Liver (tissue), 9 donors: ENCODE measurements around the gene PIM1. TPM values are rescaled to one million over a fixed set of nuclear protein-coding genes. Genes with fewer than 3 reads are reported as not detected.

Source experiments
- DNase-seq: peaks from one replicate; pipeline ENCODE4 v3.0.0-alpha.2; 2017; ENCODE audit warnings: low spot score
- H3K27ac ChIP-seq, 2 donors: one replicate each; pipeline ENCODE4 v1.7.0; 2013; ENCODE audit warnings: inconsistent platforms in 2 of 2, low read length in 2 of 2, control low read depth in 1 of 2, low read depth in 1 of 2, mild to moderate bottlenecking in 1 of 2
- H3K27me3 ChIP-seq, 4 donors: one replicate each; pipeline versions ENCODE4 v1.6.1 to v1.7.0; 2013; ENCODE audit warnings: low read length in 3 of 4, inconsistent platforms in 1 of 4, mild to moderate bottlenecking in 1 of 4, moderate library complexity in 1 of 4; ENCODE audit not compliant: control insufficient read depth in 4 of 4, insufficient read depth in 4 of 4
- H3K36me3 ChIP-seq, 4 donors: one replicate each; pipeline versions ENCODE4 v1.6.1 to v1.7.0; 2013; ENCODE audit warnings: low read length in 3 of 4, mild to moderate bottlenecking in 3 of 4, low read depth in 1 of 4, moderate library complexity in 1 of 4; ENCODE audit not compliant: control insufficient read depth in 4 of 4, insufficient read depth in 3 of 4
- H3K4me1 ChIP-seq, 4 donors: one replicate each; pipeline versions ENCODE4 v1.6.1 to v1.7.0; 2013; ENCODE audit warnings: low read length in 3 of 4, mild to moderate bottlenecking in 3 of 4, moderate library complexity in 1 of 4; ENCODE audit not compliant: control insufficient read depth in 4 of 4, insufficient read depth in 4 of 4
- H3K4me3 ChIP-seq, 3 donors: one replicate each; pipeline versions ENCODE4 v1.6.1 to v1.7.0; 2013; ENCODE audit warnings: low read length in 3 of 3, control low read depth in 1 of 3, low read depth in 1 of 3, mild to moderate bottlenecking in 1 of 3
- H3K9ac ChIP-seq, 2 donors: one replicate each; pipeline ENCODE4 v1.7.0; 2013; ENCODE audit warnings: low read length in 2 of 2, mild to moderate bottlenecking in 2 of 2, moderate library complexity in 2 of 2, control low read depth in 1 of 2, low read depth in 1 of 2
- H3K9me3 ChIP-seq, 4 donors: one replicate each; pipeline versions ENCODE4 v1.6.1 to v1.7.0; 2013; ENCODE audit warnings: low read length in 3 of 4; ENCODE audit not compliant: control insufficient read depth in 4 of 4
- EGR1 ChIP-seq, 2 donors: IDR thresholded peaks; 2 replicates each; pipeline ENCODE4 v1.6.1; 2016 to 2018; ENCODE audit warnings: antibody characterized with exemption in 2 of 2, low read depth in 2 of 2
- FOXA1 ChIP-seq: IDR thresholded peaks from 2 replicates; pipeline ENCODE4 v1.6.1; 2016; ENCODE audit warnings: antibody characterized with exemption
- FOXA2 ChIP-seq: IDR thresholded peaks from 2 replicates; pipeline ENCODE4 v1.6.1; 2016; ENCODE audit warnings: antibody characterized with exemption
- GABPA ChIP-seq, 2 donors: IDR thresholded peaks in 1 of 2; conservative IDR thresholded peaks in 1 of 2; 2 replicates each; pipeline ENCODE4 v1.6.1; 2016; ENCODE audit warnings: antibody characterized with exemption in 2 of 2, mild to moderate bottlenecking in 1 of 2, moderate library complexity in 1 of 2
- HNF4A ChIP-seq, 2 donors: conservative IDR thresholded peaks; 2 replicates each; pipeline ENCODE4 v1.6.1; 2016; ENCODE audit warnings: antibody characterized with exemption in 2 of 2, mild to moderate bottlenecking in 2 of 2
- HNF4G ChIP-seq: IDR thresholded peaks from 2 replicates; pipeline ENCODE4 v1.6.1; 2016; ENCODE audit warnings: antibody characterized with exemption
- JUND ChIP-seq, 2 donors: IDR thresholded peaks; 2 replicates each; pipeline ENCODE4 v1.6.1; 2016; ENCODE audit warnings: antibody characterized with exemption in 2 of 2
- NR2F2 ChIP-seq: IDR thresholded peaks from 2 replicates; pipeline ENCODE4 v1.6.1; 2016; ENCODE audit warnings: antibody characterized with exemption
- RAD21 ChIP-seq, 2 donors: IDR thresholded peaks; 2 replicates each; pipeline ENCODE4 v1.6.1; 2016; ENCODE audit warnings: antibody characterized with exemption in 2 of 2, mild to moderate bottlenecking in 2 of 2
- RXRA ChIP-seq, 2 donors: IDR thresholded peaks; 2 replicates each; pipeline ENCODE4 v1.6.1; 2017 to 2018; ENCODE audit warnings: antibody characterized with exemption in 2 of 2, mild to moderate bottlenecking in 1 of 2
- SP1 ChIP-seq: IDR thresholded peaks from 2 replicates; pipeline ENCODE4 v1.6.1; 2018; ENCODE audit warnings: antibody characterized with exemption, mild to moderate bottlenecking
- TAF1 ChIP-seq: conservative IDR thresholded peaks from 2 replicates; pipeline ENCODE4 v1.6.1; 2016; ENCODE audit warnings: antibody characterized with exemption, mild to moderate bottlenecking
- WGBS: extraction: QIAGEN DNeasy Blood & Tissue Kit; methylation state at CpG from one replicate; pipeline ENCODE4 v1.1.7; 2013; 5-methylcytosine and 5-hydroxymethylcytosine counted together
- polyA plus RNA-seq, 2 donors: library from polyadenylated mRNA; stranded (reverse) in 1 of 2; unstranded in 1 of 2; fragments of 200-250 nt in 1 of 2; fragments of >200 nt in 1 of 2; fragmentation: Nextera tagmentation in 1 of 2; extraction: Ambion mirVana in 1 of 2; gene quantifications; one replicate each; pipeline versions ENCODE4 v1.2.1 to v1.2.3, GENCODE V29; 2013 to 2015
- total RNA-seq, 2 donors: library from RNA; depleted of rRNA; stranded (reverse); fragments of >200 nt; gene quantifications; one replicate each; pipeline ENCODE4 v1.2.3, GENCODE V29; 2014
- TF ChIP-seq, protein P1 (sequence below): fragments of 150-350 bp; IDR thresholded peaks from 2 replicates; pipeline ENCODE4 v1.5.1; 2017; ENCODE audit warnings: improper control_type of control experiment, low read depth, low read length; ENCODE audit not compliant: missing input control
- TF ChIP-seq, protein P2 (sequence below): IDR thresholded peaks from 2 replicates; pipeline ENCODE4 v1.6.1; 2016; ENCODE audit warnings: antibody characterized with exemption
- TF ChIP-seq, protein P3 (sequence below): IDR thresholded peaks from 2 replicates; pipeline ENCODE4 v1.6.1; 2016; ENCODE audit warnings: antibody characterized with exemption, mild to moderate bottlenecking
- TF ChIP-seq, protein P4 (sequence below): IDR thresholded peaks from 2 replicates; pipeline ENCODE4 v1.6.1; 2016; ENCODE audit warnings: antibody characterized with exemption
- TF ChIP-seq, protein P5 (sequence below): IDR thresholded peaks from 2 replicates; pipeline ENCODE4 v1.6.1; 2016; ENCODE audit warnings: antibody characterized with exemption
- donor health status: healthy.
- donor health status: healthy.
- donor health status: healthy.
- donor health status: healthy.
- donor health status: healthy.

Gene PIM1
- total and polyA plus RNA-seq, 4 donors: 5.5 to 141 (median 10.6) TPM

DNA sequence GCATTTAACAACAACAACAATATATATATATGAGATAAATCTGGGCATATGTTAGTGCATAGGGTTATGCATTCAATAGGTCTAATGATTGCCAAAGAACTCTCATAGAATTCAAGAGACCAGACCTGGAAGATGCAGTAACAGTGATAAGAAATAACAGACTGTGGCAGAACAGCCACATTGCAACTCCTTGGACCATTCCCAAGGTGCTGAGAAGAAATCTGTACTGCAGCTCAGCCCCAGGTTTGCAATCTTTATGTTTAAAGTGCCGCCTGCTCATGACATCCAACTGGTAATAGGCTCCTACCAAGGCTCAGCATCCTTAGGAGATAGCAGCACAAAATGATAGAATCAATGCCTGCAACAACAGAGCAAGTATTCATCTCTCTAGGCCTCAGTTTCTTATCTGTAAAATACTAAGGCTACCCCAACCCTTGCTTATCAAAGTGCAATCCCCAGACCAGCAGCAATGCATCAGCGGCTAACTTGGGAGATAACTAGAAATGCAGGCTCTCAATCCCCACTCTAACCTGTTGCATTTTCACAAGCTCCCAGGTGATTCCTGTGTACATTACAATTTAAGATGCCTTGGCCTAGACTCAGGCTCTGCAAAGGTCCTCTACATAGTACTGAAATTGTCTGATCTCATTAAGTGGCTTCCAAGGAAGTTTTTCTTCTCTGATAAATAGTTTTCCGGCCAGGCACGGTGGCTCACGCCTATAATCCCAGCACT lies 30.6 kb upstream of the PIM1 start (continued):
- no peak for TF ChIP-seq TAF1
- no peak for TF ChIP-seq SP1
- TF ChIP-seq FOXA2: no peak
- no peak for TF ChIP-seq HNF4G

DNA sequence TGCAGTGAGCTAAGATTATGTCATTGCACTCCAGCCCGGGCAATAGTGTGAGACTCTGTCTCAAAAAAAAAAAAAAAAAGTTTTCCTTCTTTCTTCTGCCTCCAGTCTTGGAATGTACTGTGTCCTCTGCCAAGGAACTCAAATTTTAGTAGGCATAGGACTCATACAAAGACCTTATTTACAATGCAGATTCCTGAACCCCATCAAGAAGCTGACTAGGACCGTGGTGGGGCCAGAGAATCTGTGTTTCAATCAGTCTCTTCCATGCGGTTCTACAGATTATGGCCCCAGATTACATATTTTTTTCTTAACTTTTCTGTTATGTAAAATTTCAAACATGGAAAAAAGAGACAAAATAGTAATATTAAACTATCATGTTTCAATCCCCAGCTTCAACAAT lies 29.8 kb upstream of the PIM1 start:
- peaks cover 6 to 16% (median 13%) of the 10 kb centered on the region in 4 donors for H3K4me1 ChIP-seq

More for the DNA sequence above, 29.8 kb upstream of the PIM1 start:
- H3K27me3 ChIP-seq: no peaks in the 10 kb centered on the region
- H3K4me3 ChIP-seq: no peak overlapping the region
- TF ChIP-seq EGR1 (IDR thresholded peaks at IDR 0.05; ENCODE audit: low read depth in 2 of 2): no peak
- TF ChIP-seq, protein P1, sequence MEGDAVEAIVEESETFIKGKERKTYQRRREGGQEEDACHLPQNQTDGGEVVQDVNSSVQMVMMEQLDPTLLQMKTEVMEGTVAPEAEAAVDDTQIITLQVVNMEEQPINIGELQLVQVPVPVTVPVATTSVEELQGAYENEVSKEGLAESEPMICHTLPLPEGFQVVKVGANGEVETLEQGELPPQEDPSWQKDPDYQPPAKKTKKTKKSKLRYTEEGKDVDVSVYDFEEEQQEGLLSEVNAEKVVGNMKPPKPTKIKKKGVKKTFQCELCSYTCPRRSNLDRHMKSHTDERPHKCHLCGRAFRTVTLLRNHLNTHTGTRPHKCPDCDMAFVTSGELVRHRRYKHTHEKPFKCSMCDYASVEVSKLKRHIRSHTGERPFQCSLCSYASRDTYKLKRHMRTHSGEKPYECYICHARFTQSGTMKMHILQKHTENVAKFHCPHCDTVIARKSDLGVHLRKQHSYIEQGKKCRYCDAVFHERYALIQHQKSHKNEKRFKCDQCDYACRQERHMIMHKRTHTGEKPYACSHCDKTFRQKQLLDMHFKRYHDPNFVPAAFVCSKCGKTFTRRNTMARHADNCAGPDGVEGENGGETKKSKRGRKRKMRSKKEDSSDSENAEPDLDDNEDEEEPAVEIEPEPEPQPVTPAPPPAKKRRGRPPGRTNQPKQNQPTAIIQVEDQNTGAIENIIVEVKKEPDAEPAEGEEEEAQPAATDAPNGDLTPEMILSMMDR: no peak
- TF ChIP-seq FOXA1: no peak
- TF ChIP-seq FOXA2: no peak
- TF ChIP-seq, protein P2, sequence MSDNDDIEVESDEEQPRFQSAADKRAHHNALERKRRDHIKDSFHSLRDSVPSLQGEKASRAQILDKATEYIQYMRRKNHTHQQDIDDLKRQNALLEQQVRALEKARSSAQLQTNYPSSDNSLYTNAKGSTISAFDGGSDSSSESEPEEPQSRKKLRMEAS: no peak
- TF ChIP-seq, protein P3, sequence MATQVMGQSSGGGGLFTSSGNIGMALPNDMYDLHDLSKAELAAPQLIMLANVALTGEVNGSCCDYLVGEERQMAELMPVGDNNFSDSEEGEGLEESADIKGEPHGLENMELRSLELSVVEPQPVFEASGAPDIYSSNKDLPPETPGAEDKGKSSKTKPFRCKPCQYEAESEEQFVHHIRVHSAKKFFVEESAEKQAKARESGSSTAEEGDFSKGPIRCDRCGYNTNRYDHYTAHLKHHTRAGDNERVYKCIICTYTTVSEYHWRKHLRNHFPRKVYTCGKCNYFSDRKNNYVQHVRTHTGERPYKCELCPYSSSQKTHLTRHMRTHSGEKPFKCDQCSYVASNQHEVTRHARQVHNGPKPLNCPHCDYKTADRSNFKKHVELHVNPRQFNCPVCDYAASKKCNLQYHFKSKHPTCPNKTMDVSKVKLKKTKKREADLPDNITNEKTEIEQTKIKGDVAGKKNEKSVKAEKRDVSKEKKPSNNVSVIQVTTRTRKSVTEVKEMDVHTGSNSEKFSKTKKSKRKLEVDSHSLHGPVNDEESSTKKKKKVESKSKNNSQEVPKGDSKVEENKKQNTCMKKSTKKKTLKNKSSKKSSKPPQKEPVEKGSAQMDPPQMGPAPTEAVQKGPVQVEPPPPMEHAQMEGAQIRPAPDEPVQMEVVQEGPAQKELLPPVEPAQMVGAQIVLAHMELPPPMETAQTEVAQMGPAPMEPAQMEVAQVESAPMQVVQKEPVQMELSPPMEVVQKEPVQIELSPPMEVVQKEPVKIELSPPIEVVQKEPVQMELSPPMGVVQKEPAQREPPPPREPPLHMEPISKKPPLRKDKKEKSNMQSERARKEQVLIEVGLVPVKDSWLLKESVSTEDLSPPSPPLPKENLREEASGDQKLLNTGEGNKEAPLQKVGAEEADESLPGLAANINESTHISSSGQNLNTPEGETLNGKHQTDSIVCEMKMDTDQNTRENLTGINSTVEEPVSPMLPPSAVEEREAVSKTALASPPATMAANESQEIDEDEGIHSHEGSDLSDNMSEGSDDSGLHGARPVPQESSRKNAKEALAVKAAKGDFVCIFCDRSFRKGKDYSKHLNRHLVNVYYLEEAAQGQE: no peak
- TF ChIP-seq NR2F2: no peak
- TF ChIP-seq, protein P4, sequence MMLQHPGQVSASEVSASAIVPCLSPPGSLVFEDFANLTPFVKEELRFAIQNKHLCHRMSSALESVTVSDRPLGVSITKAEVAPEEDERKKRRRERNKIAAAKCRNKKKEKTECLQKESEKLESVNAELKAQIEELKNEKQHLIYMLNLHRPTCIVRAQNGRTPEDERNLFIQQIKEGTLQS: no peak
- no peak for TF ChIP-seq RXRA (IDR thresholded peaks at IDR 0.05)
- TF ChIP-seq GABPA (IDR thresholded peaks at IDR 0.05 in 1 of 2, conservative IDR thresholded peaks at IDR 0.05 in 1 of 2): no peak
- TF ChIP-seq RAD21 (IDR thresholded peaks at IDR 0.05): no peak
- TF ChIP-seq, protein P5, sequence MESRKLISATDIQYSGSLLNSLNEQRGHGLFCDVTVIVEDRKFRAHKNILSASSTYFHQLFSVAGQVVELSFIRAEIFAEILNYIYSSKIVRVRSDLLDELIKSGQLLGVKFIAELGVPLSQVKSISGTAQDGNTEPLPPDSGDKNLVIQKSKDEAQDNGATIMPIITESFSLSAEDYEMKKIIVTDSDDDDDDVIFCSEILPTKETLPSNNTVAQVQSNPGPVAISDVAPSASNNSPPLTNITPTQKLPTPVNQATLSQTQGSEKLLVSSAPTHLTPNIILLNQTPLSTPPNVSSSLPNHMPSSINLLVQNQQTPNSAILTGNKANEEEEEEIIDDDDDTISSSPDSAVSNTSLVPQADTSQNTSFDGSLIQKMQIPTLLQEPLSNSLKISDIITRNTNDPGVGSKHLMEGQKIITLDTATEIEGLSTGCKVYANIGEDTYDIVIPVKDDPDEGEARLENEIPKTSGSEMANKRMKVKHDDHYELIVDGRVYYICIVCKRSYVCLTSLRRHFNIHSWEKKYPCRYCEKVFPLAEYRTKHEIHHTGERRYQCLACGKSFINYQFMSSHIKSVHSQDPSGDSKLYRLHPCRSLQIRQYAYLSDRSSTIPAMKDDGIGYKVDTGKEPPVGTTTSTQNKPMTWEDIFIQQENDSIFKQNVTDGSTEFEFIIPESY: no peak
- TF ChIP-seq HNF4A (conservative IDR thresholded peaks at IDR 0.05): no peak
- TF ChIP-seq JUND (IDR thresholded peaks at IDR 0.05): no peak
- H3K27ac ChIP-seq: no peak overlapping the region
- DNase-seq: no peak
- WGBS: 97% methylated on average over 3 of the region's 3 CpGs
- H3K36me3 ChIP-seq: no peaks in the 10 kb centered on the region
- H3K9ac ChIP-seq: no peak overlapping the region
- no peaks in the 10 kb centered on the region for H3K9me3 ChIP-seq
